ENCODE data around the gene CDK12.

CDK12 gene

DNA sequence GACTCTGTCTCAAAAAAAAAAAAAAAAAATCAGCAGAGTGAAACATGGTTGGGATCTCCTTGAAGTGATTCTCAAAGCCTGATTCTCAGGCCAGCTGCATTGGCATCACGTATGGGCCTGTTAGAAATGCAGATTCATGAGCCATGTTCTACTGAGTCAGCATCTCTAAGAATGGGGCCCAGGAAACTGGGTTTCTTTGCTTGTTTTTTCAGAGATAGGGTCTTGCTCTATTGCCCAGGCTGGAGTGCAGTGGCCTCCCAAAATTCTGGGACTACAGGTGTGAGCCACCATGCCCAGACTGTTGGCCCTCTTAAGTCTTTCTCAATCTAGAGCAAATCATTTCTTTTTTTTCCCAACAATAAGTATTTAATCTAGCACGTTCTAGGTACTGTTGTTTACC, 47.7 kb downstream of the CDK12 start:
- Histone ChIP-seq H3K4me1 (ENCODE audit: control insufficient read depth, insufficient read depth, low read length) (no peaks in the 10 kb centered on the region), H3K9ac (ENCODE audit: low read depth, low read length) (no peak overlapping the region), H3K27me3 (ENCODE audit: control insufficient read depth, insufficient read depth, low read length) (no peaks in the 10 kb centered on the region), H3K4me3 (ENCODE audit: low read length) (no peak overlapping the region), H3K4me2 (ENCODE audit: low read length) (no peak overlapping the region), H3K36me3 (ENCODE audit: insufficient read depth, low read length) (peaks cover 64% of the 10 kb centered on the region), H3K9me3 (replicated peaks; ENCODE audit: low read length) (no peaks in the 10 kb centered on the region)

DNA sequence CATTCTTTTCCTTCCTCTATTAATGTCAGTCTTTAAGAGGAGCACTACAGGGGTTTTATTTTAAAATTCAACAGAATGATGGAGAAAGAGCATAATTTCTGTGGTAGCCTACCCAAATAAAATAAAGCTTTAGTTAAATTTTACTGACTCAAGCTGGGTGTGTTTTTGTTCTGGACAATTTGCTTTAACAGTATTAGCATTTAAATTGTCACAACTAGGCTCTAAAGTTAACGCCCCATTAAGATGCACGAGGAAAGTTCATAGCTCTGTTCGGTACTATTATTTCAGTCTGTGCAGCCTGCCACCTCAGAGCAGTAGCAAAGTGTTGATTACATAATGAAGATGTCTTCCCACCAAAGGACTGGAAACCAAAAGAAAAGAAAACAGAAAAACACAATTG, 52.0 kb downstream of the CDK12 start:
- Histone ChIP-seq H3K27me3 (ENCODE audit: control insufficient read depth, insufficient read depth, low read length) (no peaks in the 10 kb centered on the region), H3K36me3 (ENCODE audit: insufficient read depth, low read length) (peaks cover 73% of the 10 kb centered on the region), H3K9ac (ENCODE audit: low read depth, low read length) (no peak overlapping the region), H3K4me3 (ENCODE audit: low read length) (no peak overlapping the region), H3K4me1 (ENCODE audit: control insufficient read depth, insufficient read depth, low read length) (no peaks in the 10 kb centered on the region), H3K9me3 (replicated peaks; ENCODE audit: low read length) (no peaks in the 10 kb centered on the region), H3K4me2 (ENCODE audit: low read length) (no peak overlapping the region)

DNA sequence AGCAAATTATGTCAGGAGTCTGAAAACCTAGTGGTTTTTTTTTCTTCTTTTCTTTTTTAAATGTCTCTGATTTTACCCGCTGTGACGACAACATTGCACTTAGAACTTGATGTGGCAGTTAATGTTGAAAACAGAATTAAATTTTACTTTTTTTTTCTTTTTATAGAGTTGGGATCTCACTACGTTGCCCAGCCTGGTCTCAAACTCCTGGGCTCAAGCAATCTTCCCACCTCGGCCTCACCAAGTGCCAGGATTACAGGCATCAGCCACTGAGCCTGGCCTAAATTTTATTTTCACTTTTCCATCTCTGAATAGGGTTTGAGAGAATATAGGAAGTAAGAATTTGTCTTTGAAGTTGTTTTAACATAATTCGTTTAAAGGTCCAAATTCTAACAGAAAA, 52.6 kb downstream of the CDK12 start:
- no peak overlapping the region for H3K9ac ChIP-seq (ENCODE audit: low read depth, low read length)
- no peak overlapping the region for H3K4me2 ChIP-seq (ENCODE audit: low read length)
- H3K36me3 ChIP-seq (ENCODE audit: insufficient read depth, low read length), result peaks cover 71% of the 10 kb centered on the region
- no peak overlapping the region for H3K4me3 ChIP-seq (ENCODE audit: low read length)
- H3K27me3 ChIP-seq (ENCODE audit: control insufficient read depth, insufficient read depth, low read length), result no peaks in the 10 kb centered on the region
- H3K9me3 ChIP-seq (replicated peaks; ENCODE audit: low read length), result no peaks in the 10 kb centered on the region
- H3K4me1 ChIP-seq (ENCODE audit: control insufficient read depth, insufficient read depth, low read length), result no peaks in the 10 kb centered on the region

DNA sequence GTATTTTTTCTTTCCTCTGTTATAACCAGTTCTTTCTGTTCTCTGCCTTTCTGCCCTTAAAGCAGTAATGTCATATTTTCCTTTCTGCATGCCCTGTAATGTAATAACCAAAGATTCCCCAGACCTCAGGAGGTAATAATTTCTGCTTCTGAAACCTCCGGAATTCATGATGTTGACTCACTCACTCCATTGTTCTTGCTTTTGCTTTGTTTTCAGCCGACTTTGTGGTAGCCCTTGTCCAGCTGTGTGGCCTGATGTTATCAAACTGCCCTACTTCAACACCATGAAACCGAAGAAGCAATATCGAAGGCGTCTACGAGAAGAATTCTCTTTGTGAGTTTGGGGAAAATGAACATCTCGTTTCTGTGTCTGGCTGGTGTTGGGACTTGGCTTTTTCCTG, 55.9 kb downstream of the CDK12 start:
- H3K27me3 ChIP-seq (ENCODE audit: control insufficient read depth, insufficient read depth, low read length), result no peaks in the 10 kb centered on the region
- H3K4me3 ChIP-seq (ENCODE audit: low read length), result no peak overlapping the region
- H3K36me3 ChIP-seq (ENCODE audit: insufficient read depth, low read length), result peaks cover 62% of the 10 kb centered on the region
- no peak overlapping the region for H3K9ac ChIP-seq (ENCODE audit: low read depth, low read length)
- H3K4me2 ChIP-seq (ENCODE audit: low read length), result no peak overlapping the region
- no peaks in the 10 kb centered on the region for H3K9me3 ChIP-seq (replicated peaks; ENCODE audit: low read length)
- no peaks in the 10 kb centered on the region for H3K4me1 ChIP-seq (ENCODE audit: control insufficient read depth, insufficient read depth, low read length)

DNA sequence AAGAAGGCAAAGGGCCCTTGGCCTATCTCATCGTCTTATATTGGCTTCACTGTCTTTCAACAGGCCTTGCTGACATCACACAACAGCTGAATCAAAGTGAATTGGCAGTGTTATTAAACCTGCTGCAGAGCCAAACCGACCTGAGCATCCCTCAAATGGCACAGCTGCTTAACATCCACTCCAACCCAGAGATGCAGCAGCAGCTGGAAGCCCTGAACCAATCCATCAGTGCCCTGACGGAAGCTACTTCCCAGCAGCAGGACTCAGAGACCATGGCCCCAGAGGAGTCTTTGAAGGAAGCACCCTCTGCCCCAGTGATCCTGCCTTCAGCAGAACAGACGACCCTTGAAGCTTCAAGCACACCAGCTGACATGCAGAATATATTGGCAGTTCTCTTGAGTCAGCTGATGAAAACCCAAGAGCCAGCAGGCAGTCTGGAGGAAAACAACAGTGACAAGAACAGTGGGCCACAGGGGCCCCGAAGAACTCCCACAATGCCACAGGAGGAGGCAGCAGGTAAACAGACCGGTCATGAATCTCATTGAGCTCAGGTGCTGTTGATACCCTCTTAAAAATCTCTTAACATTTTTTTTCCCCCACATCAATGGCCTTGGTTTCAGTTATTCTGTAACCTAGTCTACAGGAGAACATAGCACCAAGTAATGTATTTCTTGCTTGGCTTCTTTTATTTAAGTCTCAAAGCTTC, 64.7 kb downstream of the CDK12 start:
- Histone ChIP-seq H3K27me3 (ENCODE audit: control insufficient read depth, insufficient read depth, low read length) (no peaks in the 10 kb centered on the region), H3K4me1 (ENCODE audit: control insufficient read depth, insufficient read depth, low read length) (no peaks in the 10 kb centered on the region), H3K4me3 (ENCODE audit: low read length) (no peak overlapping the region), H3K9ac (ENCODE audit: low read depth, low read length) (no peak overlapping the region), H3K36me3 (ENCODE audit: insufficient read depth, low read length) (peaks cover 75% of the 10 kb centered on the region), H3K4me2 (ENCODE audit: low read length) (no peak overlapping the region), H3K9me3 (replicated peaks; ENCODE audit: low read length) (no peaks in the 10 kb centered on the region)

DNA sequence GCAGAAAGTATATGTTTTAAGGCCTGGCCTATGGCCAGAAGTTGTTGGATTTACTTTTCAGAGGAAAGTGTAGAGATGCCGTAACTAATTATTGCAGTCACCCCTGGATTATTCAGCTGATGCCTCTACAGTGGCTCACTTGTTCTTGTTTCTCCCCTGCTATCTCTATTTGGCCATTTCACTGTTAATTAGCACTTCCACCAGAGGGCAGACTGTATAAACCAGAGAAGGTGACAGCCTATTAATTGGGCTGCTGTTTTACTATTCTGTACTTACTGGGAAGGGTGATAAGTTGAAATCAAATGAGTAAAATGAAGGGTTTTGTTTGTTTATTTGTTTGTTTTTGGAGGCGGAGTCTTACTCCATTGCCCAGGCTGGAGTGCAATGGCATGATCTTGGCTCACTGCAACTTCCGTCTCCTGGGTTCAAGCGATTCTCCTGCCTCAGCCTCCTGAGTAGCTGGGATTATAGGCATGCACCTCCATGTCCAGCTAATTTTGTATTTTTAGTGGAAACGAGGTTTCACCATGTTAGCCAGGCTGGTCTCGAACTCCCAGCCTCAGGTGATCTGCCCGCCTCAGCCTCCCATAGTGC, 66.0 kb downstream of the CDK12 start:
- peaks cover 86% of the 10 kb centered on the region for H3K36me3 ChIP-seq (ENCODE audit: insufficient read depth, low read length)

DNA sequence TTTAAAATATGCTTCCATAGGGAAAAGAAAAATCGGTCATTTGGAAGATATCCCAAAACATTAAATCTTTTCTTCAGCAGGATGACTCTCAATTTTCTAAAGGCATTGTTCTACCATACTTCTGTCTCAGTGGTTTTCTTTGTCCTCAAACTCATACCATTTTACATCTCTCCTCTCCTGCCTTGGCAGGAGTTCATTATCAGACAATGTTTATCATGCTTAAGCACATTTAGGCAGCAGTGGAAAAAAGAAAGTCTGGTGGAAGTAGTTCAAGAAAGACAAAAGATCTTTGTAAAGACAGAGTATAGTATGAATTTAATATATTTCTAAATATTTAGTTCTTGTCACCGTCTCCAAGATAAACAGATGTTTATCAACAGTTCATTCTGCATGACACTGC, 68.2 kb downstream of the CDK12 start:
- H3K9me3 ChIP-seq (replicated peaks; ENCODE audit: low read length), result no peaks in the 10 kb centered on the region
- H3K4me3 ChIP-seq (ENCODE audit: low read length), result no peak overlapping the region
- H3K9ac ChIP-seq (ENCODE audit: low read depth, low read length), result no peak overlapping the region
- H3K27me3 ChIP-seq (ENCODE audit: control insufficient read depth, insufficient read depth, low read length), result no peaks in the 10 kb centered on the region
- no peaks in the 10 kb centered on the region for H3K4me1 ChIP-seq (ENCODE audit: control insufficient read depth, insufficient read depth, low read length)
- peaks cover 71% of the 10 kb centered on the region for H3K36me3 ChIP-seq (ENCODE audit: insufficient read depth, low read length)
- H3K4me2 ChIP-seq (ENCODE audit: low read length), result no peak overlapping the region

More for the DNA sequence above, 66.0 kb downstream of the CDK12 start:
- Histone ChIP-seq H3K9me3 (replicated peaks; ENCODE audit: low read length) (no peaks in the 10 kb centered on the region), H3K27me3 (ENCODE audit: control insufficient read depth, insufficient read depth, low read length) (no peaks in the 10 kb centered on the region), H3K4me3 (ENCODE audit: low read length) (no peak overlapping the region), H3K9ac (ENCODE audit: low read depth, low read length) (no peak overlapping the region), H3K4me1 (ENCODE audit: control insufficient read depth, insufficient read depth, low read length) (no peaks in the 10 kb centered on the region), H3K4me2 (ENCODE audit: low read length) (no peak overlapping the region)

DNA sequence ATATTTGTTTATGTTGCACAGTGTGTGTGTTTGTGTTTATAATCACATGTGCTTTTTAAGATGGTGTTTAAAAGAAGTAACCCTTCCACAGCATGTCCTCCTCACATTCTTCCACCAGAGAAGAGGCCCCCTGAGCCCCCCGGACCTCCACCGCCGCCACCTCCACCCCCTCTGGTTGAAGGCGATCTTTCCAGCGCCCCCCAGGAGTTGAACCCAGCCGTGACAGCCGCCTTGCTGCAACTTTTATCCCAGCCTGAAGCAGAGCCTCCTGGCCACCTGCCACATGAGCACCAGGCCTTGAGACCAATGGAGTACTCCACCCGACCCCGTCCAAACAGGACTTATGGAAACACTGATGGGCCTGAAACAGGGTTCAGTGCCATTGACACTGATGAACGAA, 69.2 kb downstream of the CDK12 start:
- no peak overlapping the region for H3K4me2 ChIP-seq (ENCODE audit: low read length)
- no peak overlapping the region for H3K9ac ChIP-seq (ENCODE audit: low read depth, low read length)
- no peaks in the 10 kb centered on the region for H3K9me3 ChIP-seq (replicated peaks; ENCODE audit: low read length)
- H3K4me3 ChIP-seq (ENCODE audit: low read length), result no peak overlapping the region
- H3K36me3 ChIP-seq (ENCODE audit: insufficient read depth, low read length), result peaks cover 64% of the 10 kb centered on the region
- H3K27me3 ChIP-seq (ENCODE audit: control insufficient read depth, insufficient read depth, low read length), result no peaks in the 10 kb centered on the region
- H3K4me1 ChIP-seq (ENCODE audit: control insufficient read depth, insufficient read depth, low read length), result no peaks in the 10 kb centered on the region

DNA sequence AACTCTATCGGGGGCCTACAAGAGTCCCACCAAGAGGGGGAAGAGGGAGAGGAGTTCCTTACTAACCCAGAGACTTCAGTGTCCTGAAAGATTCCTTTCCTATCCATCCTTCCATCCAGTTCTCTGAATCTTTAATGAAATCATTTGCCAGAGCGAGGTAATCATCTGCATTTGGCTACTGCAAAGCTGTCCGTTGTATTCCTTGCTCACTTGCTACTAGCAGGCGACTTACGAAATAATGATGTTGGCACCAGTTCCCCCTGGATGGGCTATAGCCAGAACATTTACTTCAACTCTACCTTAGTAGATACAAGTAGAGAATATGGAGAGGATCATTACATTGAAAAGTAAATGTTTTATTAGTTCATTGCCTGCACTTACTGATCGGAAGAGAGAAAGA, 70.0 kb downstream of the CDK12 start:
- no peak overlapping the region for H3K9ac ChIP-seq (ENCODE audit: low read depth, low read length)
- H3K36me3 ChIP-seq (ENCODE audit: insufficient read depth, low read length), result peaks cover 56% of the 10 kb centered on the region
- no peaks in the 10 kb centered on the region for H3K27me3 ChIP-seq (ENCODE audit: control insufficient read depth, insufficient read depth, low read length)
- no peak overlapping the region for H3K4me2 ChIP-seq (ENCODE audit: low read length)
- H3K4me1 ChIP-seq (ENCODE audit: control insufficient read depth, insufficient read depth, low read length), result no peaks in the 10 kb centered on the region
- no peaks in the 10 kb centered on the region for H3K9me3 ChIP-seq (replicated peaks; ENCODE audit: low read length)
- H3K4me3 ChIP-seq (ENCODE audit: low read length), result no peak overlapping the region

DNA sequence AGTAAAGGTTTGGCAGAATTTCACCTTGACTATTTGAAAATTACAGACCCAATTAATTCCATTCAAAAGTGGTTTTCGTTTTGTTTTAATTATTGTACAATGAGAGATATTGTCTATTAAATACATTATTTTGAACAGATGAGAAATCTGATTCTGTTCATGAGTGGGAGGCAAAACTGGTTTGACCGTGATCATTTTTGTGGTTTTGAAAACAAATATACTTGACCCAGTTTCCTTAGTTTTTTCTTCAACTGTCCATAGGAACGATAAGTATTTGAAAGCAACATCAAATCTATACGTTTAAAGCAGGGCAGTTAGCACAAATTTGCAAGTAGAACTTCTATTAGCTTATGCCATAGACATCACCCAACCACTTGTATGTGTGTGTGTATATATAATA, 72.6 kb downstream of the CDK12 start:
- Histone ChIP-seq H3K4me1 (ENCODE audit: control insufficient read depth, insufficient read depth, low read length) (no peaks in the 10 kb centered on the region), H3K4me3 (ENCODE audit: low read length) (no peak overlapping the region), H3K36me3 (ENCODE audit: insufficient read depth, low read length) (peaks cover 38% of the 10 kb centered on the region), H3K9ac (ENCODE audit: low read depth, low read length) (no peak overlapping the region), H3K27me3 (ENCODE audit: control insufficient read depth, insufficient read depth, low read length) (no peaks in the 10 kb centered on the region), H3K9me3 (replicated peaks; ENCODE audit: low read length) (no peaks in the 10 kb centered on the region), H3K4me2 (ENCODE audit: low read length) (no peak overlapping the region)

DNA sequence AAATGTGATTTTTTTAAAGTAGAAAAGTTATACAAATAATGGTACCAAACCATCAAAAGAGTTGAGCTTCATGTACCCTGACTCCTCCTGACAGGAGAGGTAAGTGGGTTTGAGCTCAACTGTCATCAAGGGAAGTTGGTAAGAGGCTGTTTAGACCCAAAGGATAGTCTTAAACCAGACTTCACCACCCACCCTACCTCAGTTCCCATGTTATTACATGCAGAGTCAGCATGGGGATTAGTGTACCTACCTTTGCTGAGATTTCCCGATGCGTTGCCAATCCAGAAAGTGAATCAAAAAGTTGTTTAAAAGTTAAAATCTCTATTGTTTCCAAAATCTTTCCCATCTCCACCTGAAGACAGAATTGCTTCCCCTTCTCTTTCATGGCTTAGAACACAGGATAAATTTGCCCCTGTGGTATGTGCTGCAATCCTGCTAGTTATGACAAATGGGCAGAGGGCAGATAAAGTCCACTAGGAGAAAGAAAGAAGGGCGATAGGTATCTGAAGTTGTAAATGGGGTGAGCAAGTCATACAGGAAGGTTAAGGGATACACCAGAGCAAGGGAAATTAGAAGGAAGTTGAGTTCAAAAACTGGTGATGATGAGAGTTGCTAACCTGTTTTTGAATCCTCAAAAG, 73.6 kb downstream of the CDK12 start:
- H3K4me3 ChIP-seq (ENCODE audit: low read length), result no peak overlapping the region
- H3K4me1 ChIP-seq (ENCODE audit: control insufficient read depth, insufficient read depth, low read length), result no peaks in the 10 kb centered on the region
- no peaks in the 10 kb centered on the region for H3K27me3 ChIP-seq (ENCODE audit: control insufficient read depth, insufficient read depth, low read length)
- H3K36me3 ChIP-seq (ENCODE audit: insufficient read depth, low read length), result peaks cover 28% of the 10 kb centered on the region
- H3K9me3 ChIP-seq (replicated peaks; ENCODE audit: low read length), result no peaks in the 10 kb centered on the region
- H3K9ac ChIP-seq (ENCODE audit: low read depth, low read length), result no peak overlapping the region
- no peak overlapping the region for H3K4me2 ChIP-seq (ENCODE audit: low read length)

DNA sequence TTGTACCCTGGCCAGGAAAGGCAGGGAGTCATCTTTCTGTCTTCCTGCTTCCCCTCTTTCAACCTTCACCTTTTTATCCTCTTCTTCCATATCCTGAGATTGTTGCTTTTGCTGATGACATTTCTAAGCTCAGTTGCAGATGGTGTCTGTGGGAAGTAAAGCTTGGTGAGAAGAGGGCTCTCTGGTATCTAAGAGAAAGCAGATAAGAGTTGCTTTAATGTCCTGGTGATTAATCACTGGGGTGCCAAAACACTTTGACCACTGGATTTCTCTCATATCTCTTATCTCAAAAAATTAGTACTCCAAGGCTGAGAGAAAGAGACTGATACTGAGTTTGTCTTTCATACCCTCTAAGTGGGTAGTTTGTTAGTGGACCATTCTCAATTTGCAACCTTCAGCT, 75.2 kb downstream of the CDK12 start:
- Histone ChIP-seq H3K4me1 (ENCODE audit: control insufficient read depth, insufficient read depth, low read length) (no peaks in the 10 kb centered on the region), H3K36me3 (ENCODE audit: insufficient read depth, low read length) (peaks cover 13% of the 10 kb centered on the region), H3K27me3 (ENCODE audit: control insufficient read depth, insufficient read depth, low read length) (no peaks in the 10 kb centered on the region), H3K9ac (ENCODE audit: low read depth, low read length) (no peak overlapping the region), H3K4me2 (ENCODE audit: low read length) (no peak overlapping the region), H3K9me3 (replicated peaks; ENCODE audit: low read length) (no peaks in the 10 kb centered on the region), H3K4me3 (ENCODE audit: low read length) (no peak overlapping the region)
